Mammary epithelial cell (primary cell): ENCODE measurements around the gene ZBED4.

Source experiments
- CTCF ChIP-seq, 2 donors: IDR thresholded peaks in 1 of 2; conservative IDR thresholded peaks in 1 of 2; 2 replicates each; pipeline ENCODE4 v1.5.1; 2011 to 2012; ENCODE audit warnings: inconsistent platforms in 2 of 2, low read length in 2 of 2, mild to moderate bottlenecking in 2 of 2, control low read depth in 1 of 2, low read depth in 1 of 2; ENCODE audit not compliant: insufficient read depth in 1 of 2; ENCODE audit errors: extremely low read depth in 1 of 2
- EZH2 ChIP-seq: IDR thresholded peaks from 2 replicates; pipeline ENCODE4 v1.6.1; 2012; ENCODE audit warnings: low read length, inconsistent platforms, borderline replicate concordance

GRCh38 chr22:49936973-49937757 lies 83.5 kb downstream of the ZBED4 start:
- TF ChIP-seq CTCF (conservative IDR thresholded peaks at IDR 0.05 in 1 of 2, IDR thresholded peaks at IDR 0.05 in 1 of 2; ENCODE audit: extremely low read depth in 1 of 2, insufficient read depth in 1 of 2, low read depth in 1 of 2, low read length in 2 of 2) (no peak), EZH2 (no peak)
